COR-L47 (cell line): Measurements from ENCODE around the gene FADS3.
A peak's percentile ranks its signal among the peaks of the same experiment; 100 is the strongest.
"Not testable (repeated sequence)": the region's sequence is repeated elsewhere in the genome, so short reads cannot be mapped to it uniquely, and the experiment has no call there.

Experiments
- DNase-seq: peaks from one replicate; lab custom pipeline; 2025; lab: John Stamatoyannopoulos, UW

The FADS3 gene

GRCh38 chr11:61897387-61898246, 6.3 kb upstream of the FADS3 start:
- DNase-seq, result peak; percentile 61

- DNase-seq, result no peak
Observed at GRCh38 chr11:61896665-61897386, 5.5 kb upstream of the FADS3 start.

GRCh38 chr11:61895718-61896059, 4.3 kb upstream of the FADS3 start:
- DNase-seq, result no peak

GRCh38 chr11:61895046-61895717, 3.8 kb upstream of the FADS3 start:
- no peak for DNase-seq

GRCh38 chr11:61893981-61894380, 2.6 kb upstream of the FADS3 start:
- DNase-seq, result no peak

GRCh38 chr11:61892085-61892370, 683 bp upstream of the FADS3 start:
- peak; percentile 62 for DNase-seq

GRCh38 chr11:61890529-61891330, 615 bp downstream of the FADS3 start:
- peak; percentile 50 for DNase-seq

- no peak for DNase-seq
Observed at GRCh38 chr11:61889831-61890230, 1.5 kb downstream of the FADS3 start.

GRCh38 chr11:61888590-61888989, 2.8 kb downstream of the FADS3 start:
- DNase-seq, result no peak

- no peak for DNase-seq
Observed at GRCh38 chr11:61887839-61888494, 3.4 kb downstream of the FADS3 start.

- DNase-seq, result no peak
Observed at GRCh38 chr11:61886643-61887042, 4.7 kb downstream of the FADS3 start.

- DNase-seq, result no peak
Observed at GRCh38 chr11:61885784-61886580, 5.4 kb downstream of the FADS3 start.

GRCh38 chr11:61885166-61885778, 6.1 kb downstream of the FADS3 start:
- no peak for DNase-seq

- DNase-seq, result no peak
Observed at GRCh38 chr11:61883947-61884346, 7.4 kb downstream of the FADS3 start.

GRCh38 chr11:61883327-61883726, 8.0 kb downstream of the FADS3 start:
- DNase-seq, result no peak

GRCh38 chr11:61882879-61883278, 8.5 kb downstream of the FADS3 start:
- no peak for DNase-seq

GRCh38 chr11:61882267-61882666, 9.1 kb downstream of the FADS3 start:
- not testable (repeated sequence) for DNase-seq

GRCh38 chr11:61881397-61881796, 9.9 kb downstream of the FADS3 start:
- no peak for DNase-seq

GRCh38 chr11:61880454-61880853, 10.9 kb downstream of the FADS3 start:
- no peak for DNase-seq

- DNase-seq, result no peak
Observed at GRCh38 chr11:61880031-61880430, 11.3 kb downstream of the FADS3 start.
